NCI-H2029 treated with DMSO at 0.1 percent for 48 hours (cell line): ENCODE data around the gene SPAG6.

Source experiments
- DNase-seq: peaks from one replicate; lab custom pipeline; 2025; lab: John Stamatoyannopoulos, UW

Gene SPAG6

GRCh38 chr10:22321924-22322640, 23.2 kb upstream of the SPAG6 start:
- no peak for DNase-seq

- no peak for DNase-seq
Measured at GRCh38 chr10:22322641-22323160, 22.6 kb upstream of the SPAG6 start.

- DNase-seq, result no peak
Measured at GRCh38 chr10:22323538-22324305, 21.6 kb upstream of the SPAG6 start.

DNA sequence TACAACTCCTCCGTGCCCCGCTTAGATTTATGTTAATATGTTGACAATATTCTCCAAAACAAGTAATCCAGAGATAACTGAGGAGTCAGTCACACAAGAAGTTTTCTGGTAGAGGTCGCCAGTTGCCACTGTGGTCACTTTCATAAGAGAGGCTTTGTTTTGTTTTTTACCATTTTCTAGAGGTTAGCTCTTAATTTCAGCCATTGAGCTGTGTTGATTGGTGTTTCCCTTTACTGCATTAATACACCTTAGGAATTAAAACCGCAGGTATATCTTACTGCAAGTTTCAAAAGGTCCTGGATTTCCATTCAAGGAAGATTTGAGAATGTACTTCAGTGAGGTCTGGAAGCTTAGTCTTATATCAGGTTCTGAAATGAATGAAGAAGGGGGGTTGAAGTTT, 20.9 kb upstream of the SPAG6 start:
- no peak for DNase-seq

GRCh38 chr10:22324893-22325271, 20.4 kb upstream of the SPAG6 start:
- DNase-seq, result no peak

DNA sequence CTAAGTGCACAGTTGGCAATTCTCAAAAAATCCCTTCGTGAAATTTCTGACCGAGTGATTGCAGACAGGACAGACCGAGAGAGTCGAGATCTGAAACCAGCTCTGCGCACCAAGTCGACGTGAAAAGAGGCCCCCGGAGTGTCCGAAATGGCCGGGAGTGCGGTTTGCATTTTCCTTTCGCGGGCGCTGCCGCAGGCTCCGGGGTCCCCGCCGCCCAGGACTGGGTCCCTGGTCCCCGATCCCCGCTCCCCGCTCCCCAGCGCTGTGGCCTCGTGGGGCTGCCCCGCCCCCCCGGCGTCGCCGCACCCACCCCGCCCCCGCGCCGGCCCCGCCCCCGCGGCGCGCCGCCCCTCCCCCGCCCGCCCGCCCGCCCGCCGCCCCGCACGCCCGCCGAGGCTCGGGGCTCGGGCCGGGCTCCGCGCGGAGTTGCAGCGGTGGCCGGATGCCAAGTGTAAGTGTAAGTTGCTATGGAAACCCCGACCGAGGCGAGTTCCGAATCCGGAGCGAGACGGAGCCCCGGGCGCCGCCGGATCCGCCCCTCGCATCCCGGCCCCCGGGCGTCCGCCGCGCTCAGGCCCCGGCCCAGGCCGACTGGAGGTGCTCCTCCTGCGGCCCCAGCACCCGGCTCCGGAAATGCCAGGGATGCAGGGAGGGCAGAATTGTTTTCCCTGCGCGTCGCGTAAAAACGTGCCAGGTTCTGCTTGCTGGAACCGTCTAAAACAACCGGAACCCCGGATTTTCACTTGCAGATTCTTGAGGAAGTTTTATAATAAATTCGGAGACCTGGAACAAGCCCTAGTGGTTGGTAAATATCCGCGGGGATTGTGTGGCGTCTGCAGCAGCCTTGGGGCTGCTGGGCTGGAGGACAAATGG, 19.8 kb upstream of the SPAG6 start:
- DNase-seq, result no peak

DNA sequence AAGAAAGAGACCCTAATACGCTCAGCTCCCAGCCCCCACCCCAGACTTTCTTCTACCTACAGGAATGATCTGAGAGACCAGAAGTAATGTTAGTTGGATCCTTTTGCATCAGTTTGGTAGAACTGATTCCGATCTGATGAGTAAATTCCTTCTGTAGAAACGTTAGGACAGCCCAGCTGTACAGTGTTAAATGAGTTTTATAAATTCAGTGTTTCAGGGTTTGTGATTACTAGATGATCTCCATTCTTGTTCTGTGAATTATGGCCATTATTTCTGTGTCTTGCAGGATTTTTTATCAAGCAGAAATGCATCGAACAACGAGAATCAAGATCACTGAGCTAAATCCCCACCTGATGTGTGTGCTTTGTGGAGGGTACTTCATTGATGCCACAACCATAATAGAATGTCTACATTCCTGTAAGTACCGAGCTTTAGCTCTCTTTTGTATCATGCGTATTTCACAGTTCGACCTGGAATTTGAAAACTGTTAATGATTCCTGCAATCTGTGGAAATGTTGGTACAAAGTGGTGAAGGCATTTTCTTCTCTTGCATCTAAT, 19.1 kb upstream of the SPAG6 start:
- DNase-seq, result no peak

- no peak for DNase-seq
Measured at GRCh38 chr10:22329150-22329549, 16.1 kb upstream of the SPAG6 start.

DNA sequence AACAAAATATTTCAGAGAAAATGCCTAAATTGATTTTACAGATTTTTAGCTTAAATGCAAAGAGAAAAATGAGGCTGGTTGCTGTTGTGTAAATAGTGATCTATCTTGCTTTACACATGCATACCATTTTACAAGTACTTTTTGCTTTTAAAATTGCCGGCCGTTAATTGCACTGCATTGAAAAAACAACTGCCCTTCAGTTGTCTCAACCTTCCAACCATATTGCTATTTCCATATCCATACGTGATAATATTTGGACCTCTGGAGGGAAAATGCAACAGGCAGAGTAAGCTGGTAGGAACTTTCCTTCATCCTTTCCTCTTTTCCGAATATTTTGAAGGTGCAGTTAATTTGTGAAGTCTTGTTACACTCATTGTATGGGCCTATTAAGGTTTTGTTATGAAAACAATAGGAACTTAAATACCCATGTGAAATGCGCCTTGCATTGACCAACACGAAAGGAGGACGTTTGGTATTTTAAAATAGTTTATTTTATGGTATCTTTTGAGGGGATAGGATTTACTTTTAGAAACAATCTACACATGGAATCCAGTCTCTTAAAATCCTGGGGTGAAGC, 13.1 kb upstream of the SPAG6 start:
- no peak for DNase-seq

DNA sequence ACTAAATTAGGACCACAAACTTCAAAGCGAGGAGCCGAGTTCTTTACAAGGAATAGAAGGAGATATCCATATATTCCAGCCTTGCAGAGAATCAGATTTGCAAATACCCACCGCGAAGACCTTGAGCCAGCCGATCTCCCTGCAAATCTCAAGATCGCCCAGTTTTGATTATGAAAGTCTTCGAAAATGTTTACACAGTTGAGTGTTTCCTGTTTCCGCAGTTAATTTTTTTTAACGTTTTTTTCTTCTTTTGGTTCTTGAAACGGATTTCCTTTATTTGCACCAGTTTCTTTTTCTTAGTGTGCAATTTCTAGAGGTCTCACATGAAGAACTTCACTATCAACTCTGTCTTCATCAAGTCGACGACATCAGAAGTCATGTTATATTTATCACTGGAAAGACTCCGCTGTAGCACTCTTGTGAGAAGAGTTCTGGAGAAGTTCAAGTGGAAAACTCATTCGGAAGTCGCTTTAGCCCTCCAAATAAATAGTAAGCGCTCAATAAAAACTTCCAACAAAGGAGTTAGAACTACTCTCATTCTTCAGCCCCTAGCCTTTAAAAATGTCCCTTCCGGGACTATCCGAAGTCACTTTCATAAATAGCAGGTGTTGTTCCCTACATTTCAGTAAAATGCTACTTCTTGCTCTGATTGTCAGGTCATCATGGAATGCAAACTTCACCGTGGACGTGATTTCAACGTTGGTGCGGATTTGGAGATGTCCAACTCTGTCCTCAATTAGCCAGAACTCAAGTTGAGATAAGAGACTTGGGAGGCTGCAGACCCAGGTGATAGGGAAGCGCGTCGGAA, 11.9 kb upstream of the SPAG6 start:
- DNase-seq, result no peak

DNA sequence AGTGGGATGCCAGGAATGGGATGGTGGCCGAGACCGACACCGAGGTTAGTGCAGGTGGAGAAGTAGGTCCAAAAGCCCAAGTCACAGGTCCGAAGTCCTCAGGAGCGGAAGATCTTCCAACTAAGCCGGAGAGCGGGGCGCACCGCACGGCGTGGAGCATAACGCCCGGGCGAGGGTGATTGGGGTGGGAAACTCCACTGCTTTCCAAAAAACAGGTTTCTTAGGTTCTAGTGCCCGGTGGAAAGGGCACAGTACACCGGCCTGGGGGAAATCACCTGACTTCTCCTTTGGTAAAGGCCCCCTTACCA, 11.4 kb upstream of the SPAG6 start:
- no peak for DNase-seq

DNA sequence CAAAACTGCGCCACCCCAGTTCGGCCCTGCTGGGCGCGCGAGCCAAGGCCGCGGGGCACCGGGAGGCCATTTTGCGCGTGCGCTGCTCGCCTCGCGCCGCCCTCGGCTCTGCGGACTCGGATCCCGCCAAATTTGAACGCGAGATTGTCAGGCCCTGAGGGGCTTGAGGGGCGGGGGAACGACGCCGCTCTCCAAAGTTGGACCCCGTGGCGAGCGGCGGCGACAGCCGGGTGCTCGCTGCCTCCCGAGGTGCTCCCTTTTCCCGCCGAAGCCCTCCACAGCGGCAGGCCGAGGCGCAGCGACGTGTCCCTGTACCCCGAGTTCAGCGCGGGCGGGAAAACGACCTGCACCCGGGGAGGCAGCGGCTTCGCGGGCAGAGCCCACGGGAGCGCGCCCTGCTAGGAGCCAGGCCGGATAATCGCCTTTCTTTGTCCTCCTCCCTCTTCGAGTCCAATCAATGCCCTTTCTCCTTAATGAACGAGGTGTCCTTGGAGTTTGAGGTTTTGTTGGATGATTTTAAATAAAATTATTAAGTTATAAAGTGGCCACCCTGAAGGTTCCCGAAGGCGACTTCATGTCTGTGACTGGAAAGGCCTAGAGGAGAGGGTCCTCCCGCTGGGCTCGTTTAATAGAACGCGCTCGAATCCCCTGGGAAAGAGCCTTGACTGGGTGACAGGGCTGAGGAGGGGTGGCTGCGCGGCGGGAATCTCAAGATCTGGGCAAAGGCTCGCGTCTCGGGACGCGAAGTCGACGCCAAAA, 10.7 kb upstream of the SPAG6 start:
- no peak for DNase-seq

DNA sequence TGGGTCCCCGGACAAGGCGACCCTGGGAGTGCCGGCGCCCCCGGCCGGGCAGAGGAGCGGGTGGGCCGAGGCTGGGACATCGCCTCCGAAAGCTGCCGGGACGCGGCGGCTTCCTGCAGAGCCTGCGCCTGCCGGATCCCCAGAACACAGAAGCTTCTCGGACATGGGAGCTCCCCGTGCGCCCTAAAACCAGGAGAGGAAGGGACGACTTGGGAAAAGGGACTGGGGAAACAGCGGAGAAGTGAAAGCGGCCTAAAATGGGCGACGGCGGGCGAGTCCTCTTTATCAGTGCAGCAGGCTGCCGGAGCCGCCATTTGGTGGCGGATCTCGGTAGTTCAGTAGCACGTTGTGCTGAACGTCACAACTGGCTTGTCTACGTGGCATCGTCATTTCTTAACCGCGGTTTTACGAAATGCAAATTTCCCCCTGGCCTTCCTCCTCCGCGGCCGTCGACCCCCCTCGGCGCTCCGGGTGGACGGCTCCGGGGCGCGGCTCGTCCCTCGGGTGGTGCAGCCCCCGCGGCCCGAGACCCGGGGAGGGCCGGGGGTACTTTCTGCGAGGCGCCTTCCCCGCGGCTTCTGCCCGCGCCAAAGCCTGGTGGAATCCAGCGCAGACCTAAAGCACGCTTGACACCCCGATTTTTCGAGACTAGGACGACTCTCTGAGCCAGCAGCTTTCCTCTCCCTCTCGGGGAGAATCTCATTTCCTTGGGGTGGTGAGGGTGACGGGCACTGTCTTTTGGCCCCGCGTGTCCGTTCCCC, 9.9 kb upstream of the SPAG6 start:
- no peak for DNase-seq

GRCh38 chr10:22338185-22338900, 7.0 kb upstream of the SPAG6 start:
- DNase-seq, result no peak

GRCh38 chr10:22338931-22339330, 6.4 kb upstream of the SPAG6 start:
- no peak for DNase-seq

DNA sequence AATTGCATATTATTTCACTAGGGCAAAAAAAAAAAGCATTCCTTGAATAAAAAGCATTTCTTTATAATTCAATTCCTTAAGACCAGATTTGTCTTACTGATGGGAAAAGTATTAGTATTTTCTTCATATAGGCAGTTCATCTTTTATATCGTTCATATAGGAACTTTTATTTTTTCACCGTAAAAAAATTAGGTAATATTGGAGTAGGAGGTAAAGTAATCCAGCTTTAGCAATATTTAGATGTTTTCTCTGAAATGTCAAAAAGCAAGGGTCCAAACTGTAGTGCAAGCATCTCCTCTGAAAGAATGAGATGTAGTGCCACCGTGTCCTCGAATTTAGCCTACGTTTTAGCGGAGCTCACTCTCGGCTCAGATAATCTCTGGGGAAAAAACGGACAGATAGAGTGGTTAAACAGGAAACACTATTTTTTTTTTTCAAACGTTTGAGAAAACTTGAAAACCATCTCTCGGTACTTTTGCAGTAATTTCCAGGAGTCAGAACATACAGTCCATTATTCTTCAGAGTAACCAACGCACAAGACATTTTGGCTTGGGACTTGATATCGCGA, 5.5 kb upstream of the SPAG6 start:
- DNase-seq, result peak; percentile 45

DNA sequence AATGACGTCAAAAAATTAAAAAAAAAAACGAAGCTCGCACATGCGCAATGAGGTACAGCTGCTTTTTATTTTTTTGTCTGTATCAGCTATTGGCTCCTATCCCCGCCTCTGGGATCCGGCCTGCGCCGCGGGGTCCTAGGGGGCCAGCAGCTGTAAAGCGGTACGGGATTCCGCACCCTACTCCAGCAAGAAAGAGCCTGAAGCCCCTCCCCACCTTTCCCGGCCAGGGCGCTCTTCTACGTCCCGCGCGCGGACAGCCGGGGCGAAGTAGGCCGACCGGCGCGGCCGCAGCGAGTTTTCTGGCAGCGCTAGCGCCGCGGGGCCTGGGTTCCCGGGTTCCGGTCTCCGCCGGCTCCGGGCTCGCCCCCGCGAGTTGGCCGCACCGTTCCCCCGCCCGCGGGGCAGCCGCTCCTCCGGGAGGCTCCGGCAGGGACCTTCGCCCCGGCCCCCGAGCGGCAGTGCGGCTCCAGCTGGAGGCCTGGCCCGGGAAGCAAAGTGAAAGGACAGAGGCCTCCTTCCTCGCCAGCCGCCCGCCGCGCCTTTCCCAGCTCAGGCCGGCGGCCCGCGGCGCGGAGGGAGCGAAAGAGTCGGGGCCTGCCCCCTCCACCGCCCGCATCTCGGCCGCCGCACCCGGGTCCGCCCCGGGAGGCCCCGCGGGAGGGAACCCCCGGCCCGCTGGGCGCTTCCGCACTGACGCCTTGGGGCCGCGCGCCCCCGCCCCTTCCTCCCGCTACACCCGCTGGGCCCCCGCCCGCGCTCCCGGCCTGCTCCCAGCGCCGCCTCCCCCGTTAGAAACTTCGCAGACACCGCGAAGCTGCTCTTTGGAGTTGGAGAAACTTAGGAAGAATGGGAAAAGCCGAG, 4.7 kb upstream of the SPAG6 start:
- no peak for DNase-seq
